Testis (tissue), 2 donors: Measurements from ENCODE around the gene TOPBP1.

Source experiments
- CTCF ChIP-seq, 3 experiments: fragments of 450-650 bp in 2 of 3; fragments of 200-600 bp in 1 of 3; sonication (generic) in 1 of 3; IDR thresholded peaks; one replicate each; pipeline ENCODE4 v1.5.1; 2016 to 2019; ENCODE audit warnings: antibody characterized with exemption in 3 of 3, mild to moderate bottlenecking in 2 of 3, moderate library complexity in 1 of 3
- POLR2A ChIP-seq: fragments of 450-650 bp; IDR thresholded peaks from one replicate; pipeline ENCODE4 v1.6.1; 2017; ENCODE audit warnings: antibody characterized with exemption, mild to moderate bottlenecking, moderate library complexity

GRCh38 chr3:133676336-133677118 is 14.8 kb upstream of the TOPBP1 start:
- TF ChIP-seq CTCF (IDR thresholded peaks at IDR 0.05) (no peak), POLR2A (no peak)
